HepG2 (cell line): Measurements from ENCODE around the gene DOK4. TPM values are rescaled to one million over a fixed set of nuclear protein-coding genes. Genes with fewer than 3 reads are reported as not detected.

Experiments used
- CEBPB ChIP-seq: IDR thresholded peaks from 2 replicates; pipeline ENCODE4 v1.6.1; 2011; ENCODE audit warnings: low read depth, low read length, improper control_type of control experiment, borderline replicate concordance
- FIP1L1 ChIP-seq: fragments of 200-400 bp; formaldehyde crosslinking; IDR thresholded peaks from 2 replicates; pipeline ENCODE4 v1.6.1; 2018; ENCODE audit warnings: low read depth, mild to moderate bottlenecking, low read length, moderate library complexity, borderline replicate concordance; ENCODE audit not compliant: insufficient read depth
- GATA4 ChIP-seq: sonication (generic); IDR thresholded peaks from 2 replicates; pipeline ENCODE4 v1.6.1; 2016; ENCODE audit warnings: antibody characterized with exemption, low read depth, borderline replicate concordance
- HHEX ChIP-seq: IDR thresholded peaks from 2 replicates; pipeline ENCODE4 v1.6.1; 2016; ENCODE audit warnings: control low read depth
- HNRNPLL ChIP-seq: fragments of 200-400 bp; formaldehyde crosslinking; IDR thresholded peaks from 2 replicates; pipeline ENCODE4 v1.6.1; 2017; ENCODE audit warnings: mild to moderate bottlenecking, low read depth, low read length; ENCODE audit not compliant: poor library complexity, severe bottlenecking
- KDM3A ChIP-seq: IDR thresholded peaks from 2 replicates; pipeline ENCODE4 v1.6.1; 2018; ENCODE audit warnings: low read depth, missing compliant biosample characterization
- PHF20 ChIP-seq: sonication (generic); formaldehyde crosslinking; IDR thresholded peaks from 2 replicates; pipeline ENCODE4 v1.5.0; 2020; ENCODE audit warnings: mild to moderate bottlenecking, missing genetic modification reagents
- POLR2AphosphoS5 ChIP-seq: IDR thresholded peaks from 2 replicates; pipeline ENCODE4 v1.6.1; 2012; ENCODE audit warnings: low read depth, low read length
- PRPF4 ChIP-seq: fragments of 200-400 bp; formaldehyde crosslinking; IDR thresholded peaks from 2 replicates; pipeline ENCODE4 v1.6.1; 2016; ENCODE audit warnings: low read length, low read depth; ENCODE audit not compliant: poor library complexity, severe bottlenecking
- RFX5 ChIP-seq: IDR thresholded peaks from 2 replicates; pipeline ENCODE4 v1.6.1; 2011; ENCODE audit warnings: low read depth, low read length, improper control_type of control experiment
- TP53 ChIP-seq: sonication (generic); formaldehyde crosslinking; conservative IDR thresholded peaks from 2 replicates; pipeline ENCODE4 v1.4.0; 2020; ENCODE audit warnings: missing genetic modification reagents
- ZFP1 ChIP-seq: IDR thresholded peaks from 2 replicates; pipeline ENCODE4 v1.6.1; 2016
- ZNF350 ChIP-seq: sonication (generic); formaldehyde crosslinking; IDR thresholded peaks from 2 replicates; pipeline ENCODE4 v1.4.0; 2020; ENCODE audit warnings: mild to moderate bottlenecking, low read depth, missing genetic modification reagents, borderline replicate concordance
- ZNF781 ChIP-seq: sonication (generic); formaldehyde crosslinking; IDR thresholded peaks from 2 replicates; pipeline ENCODE4 v1.5.1; 2020; ENCODE audit warnings: borderline replicate concordance, mild to moderate bottlenecking, missing genetic modification reagents; ENCODE audit errors: not compliant biosample characterization
- ZNF816 ChIP-seq: sonication (generic); formaldehyde crosslinking; IDR thresholded peaks from 2 replicates; pipeline ENCODE4 v1.8.0; 2022; ENCODE audit warnings: missing genetic modification reagents, mild to moderate bottlenecking, borderline replicate concordance
- ZSCAN12 ChIP-seq: sonication (generic); formaldehyde crosslinking; IDR thresholded peaks from 2 replicates; pipeline ENCODE4 v1.9.0; 2021; ENCODE audit warnings: mild to moderate bottlenecking, missing genetic modification reagents
- ZSCAN30 ChIP-seq: sonication (generic); formaldehyde crosslinking; IDR thresholded peaks from 2 replicates; pipeline ENCODE4 v1.5.0; 2020; ENCODE audit warnings: mild to moderate bottlenecking, missing genetic modification reagents
- polyA plus RNA-seq, 8 experiments: library from polyadenylated mRNA; depleted of rRNA in 3 of 8; stranded (reverse) in 7 of 8; unstranded in 1 of 8; fragments of >200 nt; fragmentation: Illumina TruSeq in 4 of 8; extraction: Trizol in 4 of 8; gene quantifications; 2 replicates each; pipeline versions ENCODE4 v1.2.1 to v1.2.3, GENCODE V29; 2011 to 2016; ENCODE audit warnings: low read depth in 4 of 8, missing spikeins in 1 of 8, mixed read lengths in 1 of 8; ENCODE audit not compliant: insufficient read depth in 1 of 8
- total RNA-seq, 5 experiments: library from RNA; depleted of rRNA; stranded (reverse); fragments of >200 nt; fragmentation: Illumina TruSeq; extraction: Trizol; gene quantifications; 2 replicates each; pipeline ENCODE4 v1.2.3, GENCODE V29; 2016; ENCODE audit warnings: low read depth in 1 of 5
- TF ChIP-seq, protein P1 (sequence below): sonication (generic); formaldehyde crosslinking; IDR thresholded peaks from 2 replicates; pipeline ENCODE4 v1.8.1; 2023; ENCODE audit warnings: mild to moderate bottlenecking, moderate library complexity, missing genetic modification reagents
- TF ChIP-seq, protein P2 (sequence below): sonication (generic); formaldehyde crosslinking; IDR thresholded peaks from 2 replicates; pipeline ENCODE4 v1.8.0; 2022; ENCODE audit warnings: missing genetic modification reagents, mild to moderate bottlenecking, moderate library complexity, borderline replicate concordance
- TF ChIP-seq, protein P3 (sequence below): sonication (generic); formaldehyde crosslinking; IDR thresholded peaks from 2 replicates; pipeline ENCODE4 v1.4.0; 2020; ENCODE audit warnings: mild to moderate bottlenecking, missing genetic modification reagents
- TF ChIP-seq, protein P4 (sequence below): sonication (generic); formaldehyde crosslinking; IDR thresholded peaks from 2 replicates; pipeline ENCODE4 v1.9.0; 2021; ENCODE audit warnings: missing genetic modification reagents, borderline replicate concordance
- TF ChIP-seq, protein P5 (sequence below): sonication (generic); formaldehyde crosslinking; IDR thresholded peaks from 2 replicates; pipeline ENCODE4 v1.8.1; 2023; ENCODE audit warnings: mild to moderate bottlenecking, missing genetic modification reagents, borderline replicate concordance

DOK4 gene
- total and polyA plus RNA-seq, 2 of the 13 experiments (the other 11 are each of a cell fraction or from before 2014, with no cell fraction given) = 52.7 to 70.0 TPM

DNA sequence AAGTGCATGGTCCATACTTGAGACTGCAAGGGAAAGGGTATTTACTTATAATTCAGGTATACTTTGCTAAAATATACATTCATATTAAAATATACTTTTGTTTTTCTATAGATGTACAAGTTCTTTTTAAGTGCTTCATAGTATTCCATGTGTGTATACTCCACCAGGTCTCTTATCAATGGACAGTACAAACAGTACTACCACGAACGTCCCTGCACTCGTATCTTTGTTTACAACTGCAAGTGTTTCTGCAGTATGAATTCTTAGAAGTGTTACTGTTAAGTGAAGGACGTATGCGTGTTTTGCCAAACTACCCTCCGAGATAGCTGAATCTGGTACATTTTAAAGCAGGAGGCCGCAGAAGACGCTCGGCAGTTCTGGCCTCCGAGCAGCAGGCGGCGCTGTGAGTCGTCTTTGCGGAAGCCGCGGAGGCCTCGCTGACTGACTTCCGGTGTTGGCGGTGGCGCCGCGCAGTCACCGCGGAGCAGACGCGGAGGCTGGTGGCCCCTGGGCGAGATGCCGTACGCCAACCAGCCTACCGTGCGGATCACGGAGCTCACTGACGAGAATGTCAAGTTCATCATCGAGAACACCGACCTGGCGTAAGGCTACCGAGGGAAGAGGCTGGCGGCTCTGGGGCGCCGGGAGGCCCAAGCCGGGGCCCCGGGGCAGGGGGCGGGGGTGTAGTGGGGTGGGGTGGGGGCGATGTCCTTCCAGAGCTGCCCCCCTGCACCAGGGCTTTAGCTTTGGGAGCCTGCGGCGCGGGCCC lies 23.9 kb downstream of the DOK4 start, which contains the start of gene POLR2C (continued):
- peak; percentile 82 for TF ChIP-seq TP53 (CRISPR knock-in tag)
- TF ChIP-seq, protein P1, sequence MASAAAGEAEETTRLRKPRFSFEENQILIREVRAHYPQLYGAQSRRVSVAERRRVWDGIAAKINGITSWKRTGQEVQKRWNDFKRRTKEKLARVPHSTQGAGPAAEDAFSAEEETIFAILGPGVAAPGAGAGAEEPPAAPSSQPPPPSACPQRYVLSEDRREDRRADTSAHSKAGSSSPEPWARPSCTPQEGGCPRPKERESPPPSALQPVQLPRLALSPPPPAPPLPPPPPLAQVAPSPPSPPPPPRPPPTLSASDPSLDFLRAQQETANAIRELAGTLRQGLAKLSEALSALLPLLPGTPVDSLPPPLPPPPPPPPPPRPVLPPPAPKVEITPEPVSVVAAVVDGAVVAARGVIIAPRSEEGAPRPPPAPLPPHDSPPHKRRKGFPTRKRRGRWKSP (CRISPR knock-in tag) = peak; percentile 80
- peak; percentile 84; the same call in 1 of the 2 replicates for TF ChIP-seq GATA4
- TF ChIP-seq ZNF350 (CRISPR knock-in tag) = peak; percentile 96
- peak; percentile 68; the same call in 1 of the 2 replicates for TF ChIP-seq ZSCAN12 (CRISPR knock-in tag)
- TF ChIP-seq, protein P2, sequence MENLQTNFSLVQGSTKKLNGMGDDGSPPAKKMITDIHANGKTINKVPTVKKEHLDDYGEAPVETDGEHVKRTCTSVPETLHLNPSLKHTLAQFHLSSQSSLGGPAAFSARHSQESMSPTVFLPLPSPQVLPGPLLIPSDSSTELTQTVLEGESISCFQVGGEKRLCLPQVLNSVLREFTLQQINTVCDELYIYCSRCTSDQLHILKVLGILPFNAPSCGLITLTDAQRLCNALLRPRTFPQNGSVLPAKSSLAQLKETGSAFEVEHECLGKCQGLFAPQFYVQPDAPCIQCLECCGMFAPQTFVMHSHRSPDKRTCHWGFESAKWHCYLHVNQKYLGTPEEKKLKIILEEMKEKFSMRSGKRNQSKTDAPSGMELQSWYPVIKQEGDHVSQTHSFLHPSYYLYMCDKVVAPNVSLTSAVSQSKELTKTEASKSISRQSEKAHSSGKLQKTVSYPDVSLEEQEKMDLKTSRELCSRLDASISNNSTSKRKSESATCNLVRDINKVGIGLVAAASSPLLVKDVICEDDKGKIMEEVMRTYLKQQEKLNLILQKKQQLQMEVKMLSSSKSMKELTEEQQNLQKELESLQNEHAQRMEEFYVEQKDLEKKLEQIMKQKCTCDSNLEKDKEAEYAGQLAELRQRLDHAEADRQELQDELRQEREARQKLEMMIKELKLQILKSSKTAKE = no peak
- peak; percentile 99 for TF ChIP-seq HNRNPLL
- TF ChIP-seq PRPF4 = no peak
- TF ChIP-seq ZSCAN30 = no peak
- TF ChIP-seq RFX5 = peak; percentile 31; the same call in 1 of the 2 replicates
- TF ChIP-seq CEBPB = no peak
- TF ChIP-seq ZNF816 (CRISPR knock-in tag) = peak; percentile 85; the same call in 1 of the 2 replicates
- TF ChIP-seq FIP1L1 = no peak
- peak; percentile 98 for TF ChIP-seq PHF20
- TF ChIP-seq ZFP1 (CRISPR knock-in tag) = peak; percentile 96; the same call in 1 of the 2 replicates
- peak; percentile 99 for TF ChIP-seq POLR2AphosphoS5
- TF ChIP-seq, protein P3, sequence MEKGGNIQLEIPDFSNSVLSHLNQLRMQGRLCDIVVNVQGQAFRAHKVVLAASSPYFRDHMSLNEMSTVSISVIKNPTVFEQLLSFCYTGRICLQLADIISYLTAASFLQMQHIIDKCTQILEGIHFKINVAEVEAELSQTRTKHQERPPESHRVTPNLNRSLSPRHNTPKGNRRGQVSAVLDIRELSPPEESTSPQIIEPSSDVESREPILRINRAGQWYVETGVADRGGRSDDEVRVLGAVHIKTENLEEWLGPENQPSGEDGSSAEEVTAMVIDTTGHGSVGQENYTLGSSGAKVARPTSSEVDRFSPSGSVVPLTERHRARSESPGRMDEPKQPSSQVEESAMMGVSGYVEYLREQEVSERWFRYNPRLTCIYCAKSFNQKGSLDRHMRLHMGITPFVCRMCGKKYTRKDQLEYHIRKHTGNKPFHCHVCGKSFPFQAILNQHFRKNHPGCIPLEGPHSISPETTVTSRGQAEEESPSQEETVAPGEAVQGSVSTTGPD (CRISPR knock-in tag) = peak; percentile 64; the same call in 1 of the 2 replicates
- TF ChIP-seq ZNF781 = peak; percentile 81
- peak; percentile 86 for TF ChIP-seq KDM3A (CRISPR knock-in tag)
- TF ChIP-seq, protein P4, sequence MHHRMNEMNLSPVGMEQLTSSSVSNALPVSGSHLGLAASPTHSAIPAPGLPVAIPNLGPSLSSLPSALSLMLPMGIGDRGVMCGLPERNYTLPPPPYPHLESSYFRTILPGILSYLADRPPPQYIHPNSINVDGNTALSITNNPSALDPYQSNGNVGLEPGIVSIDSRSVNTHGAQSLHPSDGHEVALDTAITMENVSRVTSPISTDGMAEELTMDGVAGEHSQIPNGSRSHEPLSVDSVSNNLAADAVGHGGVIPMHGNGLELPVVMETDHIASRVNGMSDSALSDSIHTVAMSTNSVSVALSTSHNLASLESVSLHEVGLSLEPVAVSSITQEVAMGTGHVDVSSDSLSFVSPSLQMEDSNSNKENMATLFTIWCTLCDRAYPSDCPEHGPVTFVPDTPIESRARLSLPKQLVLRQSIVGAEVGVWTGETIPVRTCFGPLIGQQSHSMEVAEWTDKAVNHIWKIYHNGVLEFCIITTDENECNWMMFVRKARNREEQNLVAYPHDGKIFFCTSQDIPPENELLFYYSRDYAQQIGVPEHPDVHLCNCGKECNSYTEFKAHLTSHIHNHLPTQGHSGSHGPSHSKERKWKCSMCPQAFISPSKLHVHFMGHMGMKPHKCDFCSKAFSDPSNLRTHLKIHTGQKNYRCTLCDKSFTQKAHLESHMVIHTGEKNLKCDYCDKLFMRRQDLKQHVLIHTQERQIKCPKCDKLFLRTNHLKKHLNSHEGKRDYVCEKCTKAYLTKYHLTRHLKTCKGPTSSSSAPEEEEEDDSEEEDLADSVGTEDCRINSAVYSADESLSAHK = peak; percentile 76; the same call in 1 of the 2 replicates
- TF ChIP-seq HHEX (CRISPR knock-in tag) = no peak
- TF ChIP-seq, protein P5, sequence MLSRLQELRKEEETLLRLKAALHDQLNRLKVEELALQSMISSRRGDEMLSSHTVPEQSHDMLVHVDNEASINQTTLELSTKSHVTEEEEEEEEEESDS (CRISPR knock-in tag) = no peak
